ENCODE results near the gene ATP10A.

The ATP10A gene

DNA sequence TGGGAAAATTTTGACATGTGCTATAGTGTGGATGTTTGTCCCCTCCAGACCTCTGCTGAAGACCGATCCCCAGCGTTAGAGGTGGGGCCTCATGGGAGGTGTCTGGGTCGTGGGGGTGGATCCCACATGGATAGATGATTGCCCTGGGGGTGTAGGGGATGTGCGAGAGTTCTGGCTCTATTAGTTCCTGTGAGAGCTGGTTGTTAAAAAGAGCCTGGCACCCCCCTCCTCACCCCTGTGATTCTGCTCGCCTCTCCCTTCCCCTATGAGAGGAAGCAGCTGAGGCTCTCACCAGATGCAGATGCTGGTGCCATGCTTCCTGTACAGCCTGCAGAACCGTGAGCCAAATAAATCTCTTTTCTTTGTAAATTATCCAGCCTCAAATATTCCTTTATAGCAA is 67.4 kb downstream of the ATP10A start (continued):
- TF ChIP-seq, protein P1, sequence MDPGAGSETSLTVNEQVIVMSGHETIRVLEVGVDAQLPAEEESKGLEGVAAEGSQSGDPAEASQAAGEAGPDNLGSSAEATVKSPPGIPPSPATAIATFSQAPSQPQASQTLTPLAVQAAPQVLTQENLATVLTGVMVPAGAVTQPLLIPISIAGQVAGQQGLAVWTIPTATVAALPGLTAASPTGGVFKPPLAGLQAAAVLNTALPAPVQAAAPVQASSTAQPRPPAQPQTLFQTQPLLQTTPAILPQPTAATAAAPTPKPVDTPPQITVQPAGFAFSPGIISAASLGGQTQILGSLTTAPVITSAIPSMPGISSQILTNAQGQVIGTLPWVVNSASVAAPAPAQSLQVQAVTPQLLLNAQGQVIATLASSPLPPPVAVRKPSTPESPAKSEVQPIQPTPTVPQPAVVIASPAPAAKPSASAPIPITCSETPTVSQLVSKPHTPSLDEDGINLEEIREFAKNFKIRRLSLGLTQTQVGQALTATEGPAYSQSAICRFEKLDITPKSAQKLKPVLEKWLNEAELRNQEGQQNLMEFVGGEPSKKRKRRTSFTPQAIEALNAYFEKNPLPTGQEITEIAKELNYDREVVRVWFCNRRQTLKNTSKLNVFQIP (CRISPR knock-in tag; IDR thresholded peaks at IDR 0.05; ENCODE audit: borderline replicate concordance, low read depth) = no peak
- TF ChIP-seq ESRRG (CRISPR knock-in tag; IDR thresholded peaks at IDR 0.05) = no peak
- TF ChIP-seq CSRNP3 (CRISPR knock-in tag; IDR thresholded peaks at IDR 0.05) = no peak
- TF ChIP-seq ZNF565 (CRISPR knock-in tag; conservative IDR thresholded peaks at IDR 0.05; ENCODE audit: low read depth) = no peak
- TF ChIP-seq RARB (CRISPR knock-in tag; IDR thresholded peaks at IDR 0.05) = no peak
- TF ChIP-seq TCF4 (CRISPR knock-in tag; IDR thresholded peaks at IDR 0.05; ENCODE audit: borderline replicate concordance) = no peak
- TF ChIP-seq ZNF8 (CRISPR knock-in tag; IDR thresholded peaks at IDR 0.05) = no peak
- no peak for TF ChIP-seq PPARA (CRISPR knock-in tag; IDR thresholded peaks at IDR 0.05; ENCODE audit: borderline replicate concordance)
- no peak for TF ChIP-seq CREB5 (CRISPR knock-in tag; IDR thresholded peaks at IDR 0.05; ENCODE audit: low read depth)
- no peak for TF ChIP-seq CSDC2 (CRISPR knock-in tag; IDR thresholded peaks at IDR 0.05)
- no peak for TF ChIP-seq ZNF70 (CRISPR knock-in tag; IDR thresholded peaks at IDR 0.05)

- ATAC-seq = no peak
- TF ChIP-seq BACH2 (CRISPR knock-in tag; IDR thresholded peaks at IDR 0.05; ENCODE audit: borderline replicate concordance) (no peak), TOX (CRISPR knock-in tag; IDR thresholded peaks at IDR 0.05; ENCODE audit: borderline replicate concordance) (no peak), ZNF565 (CRISPR knock-in tag; conservative IDR thresholded peaks at IDR 0.05; ENCODE audit: low read depth) (no peak), CREB5 (CRISPR knock-in tag; IDR thresholded peaks at IDR 0.05; ENCODE audit: low read depth) (no peak), CSRNP3 (CRISPR knock-in tag; IDR thresholded peaks at IDR 0.05) (no peak), ISL1 (CRISPR knock-in tag; IDR thresholded peaks at IDR 0.05) (no peak)
Measured at GRCh38 chr15:25795061-25795460, 68.1 kb downstream of the ATP10A start.

- no peak for ATAC-seq
- TF ChIP-seq BACH2 (CRISPR knock-in tag; IDR thresholded peaks at IDR 0.05; ENCODE audit: borderline replicate concordance) = no peak
- TF ChIP-seq, protein P1 (CRISPR knock-in tag; IDR thresholded peaks at IDR 0.05; ENCODE audit: borderline replicate concordance, low read depth) = no peak
- no peak for TF ChIP-seq PPARA (CRISPR knock-in tag; IDR thresholded peaks at IDR 0.05; ENCODE audit: borderline replicate concordance)
Measured at GRCh38 chr15:25793354-25794050, 69.6 kb downstream of the ATP10A start.

DNA sequence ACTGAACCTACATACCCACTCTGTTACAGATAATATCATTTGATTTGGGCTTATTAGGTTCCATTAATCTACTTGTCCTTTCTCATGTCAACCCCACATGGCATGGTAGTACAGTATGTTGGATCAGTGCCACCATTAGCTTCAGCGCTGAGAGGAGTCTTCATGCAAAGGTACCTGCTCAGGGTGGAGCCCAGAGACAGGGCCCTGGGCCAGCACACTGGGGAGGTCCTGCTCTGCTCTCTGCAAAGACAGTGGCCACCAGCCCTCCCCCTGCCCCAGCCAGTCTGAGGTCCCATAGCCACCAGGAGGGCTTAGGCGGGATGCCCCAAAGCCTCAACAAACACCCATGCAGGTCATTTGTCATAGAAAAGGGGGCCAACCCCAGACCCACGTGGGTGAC is 71.0 kb downstream of the ATP10A start:
- no peak for ATAC-seq
- no peak for TF ChIP-seq ZNF565 (CRISPR knock-in tag; conservative IDR thresholded peaks at IDR 0.05; ENCODE audit: low read depth)
- TF ChIP-seq, protein P2, sequence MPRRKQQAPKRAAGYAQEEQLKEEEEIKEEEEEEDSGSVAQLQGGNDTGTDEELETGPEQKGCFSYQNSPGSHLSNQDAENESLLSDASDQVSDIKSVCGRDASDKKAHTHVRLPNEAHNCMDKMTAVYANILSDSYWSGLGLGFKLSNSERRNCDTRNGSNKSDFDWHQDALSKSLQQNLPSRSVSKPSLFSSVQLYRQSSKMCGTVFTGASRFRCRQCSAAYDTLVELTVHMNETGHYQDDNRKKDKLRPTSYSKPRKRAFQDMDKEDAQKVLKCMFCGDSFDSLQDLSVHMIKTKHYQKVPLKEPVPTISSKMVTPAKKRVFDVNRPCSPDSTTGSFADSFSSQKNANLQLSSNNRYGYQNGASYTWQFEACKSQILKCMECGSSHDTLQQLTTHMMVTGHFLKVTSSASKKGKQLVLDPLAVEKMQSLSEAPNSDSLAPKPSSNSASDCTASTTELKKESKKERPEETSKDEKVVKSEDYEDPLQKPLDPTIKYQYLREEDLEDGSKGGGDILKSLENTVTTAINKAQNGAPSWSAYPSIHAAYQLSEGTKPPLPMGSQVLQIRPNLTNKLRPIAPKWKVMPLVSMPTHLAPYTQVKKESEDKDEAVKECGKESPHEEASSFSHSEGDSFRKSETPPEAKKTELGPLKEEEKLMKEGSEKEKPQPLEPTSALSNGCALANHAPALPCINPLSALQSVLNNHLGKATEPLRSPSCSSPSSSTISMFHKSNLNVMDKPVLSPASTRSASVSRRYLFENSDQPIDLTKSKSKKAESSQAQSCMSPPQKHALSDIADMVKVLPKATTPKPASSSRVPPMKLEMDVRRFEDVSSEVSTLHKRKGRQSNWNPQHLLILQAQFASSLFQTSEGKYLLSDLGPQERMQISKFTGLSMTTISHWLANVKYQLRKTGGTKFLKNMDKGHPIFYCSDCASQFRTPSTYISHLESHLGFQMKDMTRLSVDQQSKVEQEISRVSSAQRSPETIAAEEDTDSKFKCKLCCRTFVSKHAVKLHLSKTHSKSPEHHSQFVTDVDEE (CRISPR knock-in tag; IDR thresholded peaks at IDR 0.05) = no peak
- TF ChIP-seq ZFP30 (CRISPR knock-in tag; IDR thresholded peaks at IDR 0.05) = no peak
- TF ChIP-seq TCF4 (CRISPR knock-in tag; IDR thresholded peaks at IDR 0.05; ENCODE audit: borderline replicate concordance) = no peak
- no peak for TF ChIP-seq BACH2 (CRISPR knock-in tag; IDR thresholded peaks at IDR 0.05; ENCODE audit: borderline replicate concordance)
- TF ChIP-seq, protein P3, sequence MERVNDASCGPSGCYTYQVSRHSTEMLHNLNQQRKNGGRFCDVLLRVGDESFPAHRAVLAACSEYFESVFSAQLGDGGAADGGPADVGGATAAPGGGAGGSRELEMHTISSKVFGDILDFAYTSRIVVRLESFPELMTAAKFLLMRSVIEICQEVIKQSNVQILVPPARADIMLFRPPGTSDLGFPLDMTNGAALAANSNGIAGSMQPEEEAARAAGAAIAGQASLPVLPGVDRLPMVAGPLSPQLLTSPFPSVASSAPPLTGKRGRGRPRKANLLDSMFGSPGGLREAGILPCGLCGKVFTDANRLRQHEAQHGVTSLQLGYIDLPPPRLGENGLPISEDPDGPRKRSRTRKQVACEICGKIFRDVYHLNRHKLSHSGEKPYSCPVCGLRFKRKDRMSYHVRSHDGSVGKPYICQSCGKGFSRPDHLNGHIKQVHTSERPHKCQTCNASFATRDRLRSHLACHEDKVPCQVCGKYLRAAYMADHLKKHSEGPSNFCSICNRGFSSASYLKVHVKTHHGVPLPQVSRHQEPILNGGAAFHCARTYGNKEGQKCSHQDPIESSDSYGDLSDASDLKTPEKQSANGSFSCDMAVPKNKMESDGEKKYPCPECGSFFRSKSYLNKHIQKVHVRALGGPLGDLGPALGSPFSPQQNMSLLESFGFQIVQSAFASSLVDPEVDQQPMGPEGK (CRISPR knock-in tag; IDR thresholded peaks at IDR 0.05; ENCODE audit: borderline replicate concordance) = no peak
- no peak for TF ChIP-seq CSRNP3 (CRISPR knock-in tag; IDR thresholded peaks at IDR 0.05)
- no peak for TF ChIP-seq ISL1 (CRISPR knock-in tag; IDR thresholded peaks at IDR 0.05)
- no peak for TF ChIP-seq ZFP3 (CRISPR knock-in tag; IDR thresholded peaks at IDR 0.05)
